Astrocyte (in vitro differentiated cells and primary cell): ENCODE results near the gene ATP8B1. TPM values are rescaled to one million over a fixed set of nuclear protein-coding genes. Genes with fewer than 3 reads are reported as not detected.
A peak's percentile ranks its signal among the peaks of the same experiment; 100 is the strongest.

ENCODE experiments used
- DNase-seq: peaks from one replicate; pipeline ENCODE4 v3.0.0-alpha.2; 2010; ENCODE audit warnings: low read depth
- FAIRE-seq: peaks from 2 replicates; lab custom pipeline; 2011; peaks lifted over from hg19 to GRCh38; lab: Jason Lieb, UNC
- H2AFZ ChIP-seq: 2 replicates; pipeline ENCODE4 v1.6.0; 2012; ENCODE audit warnings: low read depth, low read length, inconsistent platforms
- H3K27ac ChIP-seq: 2 replicates; pipeline ENCODE4 v1.5.1; 2011; ENCODE audit warnings: low read depth, low read length, inconsistent platforms
- H3K27me3 ChIP-seq: 2 replicates; pipeline ENCODE4 v1.6.0; 2011; ENCODE audit warnings: low read length, inconsistent platforms; ENCODE audit not compliant: insufficient read depth
- H3K36me3 ChIP-seq: 2 replicates; pipeline ENCODE4 v1.5.1; 2011; ENCODE audit warnings: low read length, inconsistent platforms; ENCODE audit not compliant: insufficient read depth
- H3K4me1 ChIP-seq: 2 replicates; pipeline ENCODE4 v1.5.1; 2011; ENCODE audit warnings: low read length, inconsistent platforms; ENCODE audit not compliant: insufficient read depth
- H3K4me2 ChIP-seq: 2 replicates; pipeline ENCODE4 v1.6.0; 2012; ENCODE audit warnings: low read length, inconsistent platforms
- H3K4me3 ChIP-seq: 2 replicates; pipeline ENCODE4 v1.5.1; 2011; ENCODE audit warnings: low read depth, mild to moderate bottlenecking, low read length, inconsistent platforms; ENCODE audit not compliant: insufficient read depth
- H3K79me2 ChIP-seq: 2 replicates; pipeline ENCODE4 v1.6.0; 2012; ENCODE audit warnings: mild to moderate bottlenecking, low read length, inconsistent platforms; ENCODE audit not compliant: insufficient read depth
- H3K9ac ChIP-seq: 2 replicates; pipeline ENCODE4 v1.6.0; 2012; ENCODE audit warnings: mild to moderate bottlenecking, low read length, inconsistent platforms
- H3K9me3 ChIP-seq: 2 replicates; pipeline ENCODE4 v1.5.1; 2012; ENCODE audit warnings: low read depth, mild to moderate bottlenecking, low read length, inconsistent platforms; ENCODE audit not compliant: insufficient read depth
- H4K20me1 ChIP-seq: 2 replicates; pipeline ENCODE4 v1.6.0; 2012; ENCODE audit warnings: low read length, inconsistent platforms; ENCODE audit not compliant: insufficient read depth
- H3K27ac Mint-ChIP-seq: one replicate; pipeline ENCODE4 v1.8.0; 2021; ENCODE audit warnings: mild to moderate bottlenecking, mixed read lengths; ENCODE audit not compliant: unreplicated experiment
- H3K27me3 Mint-ChIP-seq: one replicate; pipeline ENCODE4 v1.8.0; 2021; ENCODE audit warnings: low read depth, mixed read lengths; ENCODE audit not compliant: unreplicated experiment
- H3K36me3 Mint-ChIP-seq: one replicate; pipeline ENCODE4 v1.8.0; 2021; ENCODE audit warnings: low read depth, mixed read lengths; ENCODE audit not compliant: unreplicated experiment
- H3K4me1 Mint-ChIP-seq: one replicate; pipeline ENCODE4 v1.8.0; 2021; ENCODE audit warnings: low read depth, mixed read lengths; ENCODE audit not compliant: unreplicated experiment
- H3K4me3 Mint-ChIP-seq: one replicate; pipeline ENCODE4 v1.8.0; 2021; ENCODE audit warnings: mild to moderate bottlenecking, moderate library complexity, mixed read lengths; ENCODE audit not compliant: unreplicated experiment
- H3K9me3 Mint-ChIP-seq: one replicate; pipeline ENCODE4 v1.8.0; 2021; ENCODE audit warnings: mild to moderate bottlenecking, mixed read lengths; ENCODE audit not compliant: unreplicated experiment
- CTCF ChIP-seq: IDR thresholded peaks from 2 replicates; pipeline ENCODE4 v1.5.1; 2011; ENCODE audit warnings: low read depth, mild to moderate bottlenecking, inconsistent platforms, low read length, moderate library complexity; ENCODE audit not compliant: insufficient read depth
- EZH2 ChIP-seq: IDR thresholded peaks from 2 replicates; pipeline ENCODE4 v1.6.1; 2012; ENCODE audit warnings: mild to moderate bottlenecking, low read length, inconsistent platforms; ENCODE audit not compliant: insufficient read depth
- total RNA-seq: library from RNA; stranded (reverse); gene quantifications from 2 replicates; pipeline ENCODE4 v1.2.1, GENCODE V29; 2021

ATP8B1 gene
- total RNA-seq, 1 donor from 2014 or later: 10.4 TPM

- peak; percentile 17 for FAIRE-seq
Measured at GRCh38 chr18:57819671-57820460, 16.8 kb upstream of the ATP8B1 start.

GRCh38 chr18:57819119-57819518, 16.0 kb upstream of the ATP8B1 start:
- Histone ChIP-seq H2AFZ (no peak overlapping the region), H3K4me3 (no peak overlapping the region), H3K9me3 (no peaks in the 10 kb centered on the region), H3K9ac (no peak overlapping the region), H3K4me2 (no peak overlapping the region), H3K36me3 (no peaks in the 10 kb centered on the region), H4K20me1 (no peaks in the 10 kb centered on the region), H3K27me3 (no peaks in the 10 kb centered on the region), H3K79me2 (no peaks in the 10 kb centered on the region), H3K27ac (peak overlapping the region; percentile 81), H3K4me1 (peaks cover 13% of the 10 kb centered on the region)
- DNase-seq: peak; percentile 56
- Mint-ChIP-seq H3K9me3 (no peaks in the 10 kb centered on the region), H3K27me3 (no peaks in the 10 kb centered on the region), H3K4me1 (peaks cover 31% of the 10 kb centered on the region), H3K27ac (peak overlapping the region; percentile 94), H3K36me3 (peaks cover 2% of the 10 kb centered on the region), H3K4me3 (no peak overlapping the region)
- TF ChIP-seq CTCF (no peak), EZH2 (no peak)
- no peak for FAIRE-seq

More at GRCh38 chr18:57819671-57820460, 16.8 kb upstream of the ATP8B1 start:
- H3K9me3 Mint-ChIP-seq: no peaks in the 10 kb centered on the region
- Histone ChIP-seq H3K4me1 (peaks cover 13% of the 10 kb centered on the region), H2AFZ (peak overlapping the region; percentile 58), H3K27ac (peak overlapping the region; percentile 81), H3K36me3 (no peaks in the 10 kb centered on the region), H3K27me3 (no peaks in the 10 kb centered on the region), H4K20me1 (no peaks in the 10 kb centered on the region), H3K4me3 (no peak overlapping the region), H3K9ac (peak overlapping the region; percentile 54), H3K4me2 (peak overlapping the region; percentile 47), H3K79me2 (no peaks in the 10 kb centered on the region), H3K9me3 (no peaks in the 10 kb centered on the region)
- H3K27me3 Mint-ChIP-seq: peaks cover 2% of the 10 kb centered on the region
- DNase-seq: peak; percentile 91
- H3K4me1 Mint-ChIP-seq: peaks cover 31% of the 10 kb centered on the region
- no peak overlapping the region for H3K4me3 Mint-ChIP-seq
- TF ChIP-seq CTCF (no peak), EZH2 (no peak)
- peak overlapping the region; percentile 94 for H3K27ac Mint-ChIP-seq
- H3K36me3 Mint-ChIP-seq: peaks cover 2% of the 10 kb centered on the region
